Caki2 (cell line): Measurements from ENCODE around the gene CTCFL. TPM values are rescaled to one million over a fixed set of nuclear protein-coding genes. Genes with fewer than 3 reads are reported as not detected.
"Not testable (repeated sequence)": the region's sequence is repeated elsewhere in the genome, so short reads cannot be mapped to it uniquely, and the experiment has no call there.

Source experiments
- DNase-seq: peaks from one replicate; pipeline ENCODE4 v3.0.0-alpha.2; 2015; ENCODE audit warnings: low read depth
- in situ Hi-C: cut with HindIII; loops from 2 replicates; pipeline ENCODE4 v1.10.0; 2016; ENCODE audit warnings: low sequenced_read_pairs, low pct_unique_long_range_greater_than_20kb, mixed read lengths
- total RNA-seq: library from RNA; depleted of rRNA; stranded (reverse); fragments of >200 nt; shearing (Covaris generic); gene quantifications from 2 replicates; pipeline ENCODE4 v1.2.3, GENCODE V29; 2014; ENCODE audit warnings: low replicate concordance

Gene CTCFL
- total RNA-seq, 1 experiment from 2014 or later: not detected

GRCh38 chr20:57498425-57499400 is 26.2 kb downstream of the CTCFL start:
- DNase-seq: no peak
- in situ Hi-C loops: no loop called here

GRCh38 chr20:57496592-57496991 is 28.3 kb downstream of the CTCFL start:
- in situ Hi-C loops: no loop called here

GRCh38 chr20:57495978-57496377 is 29.0 kb downstream of the CTCFL start:
- in situ Hi-C loops: no loop called here
- no peak for DNase-seq

More at GRCh38 chr20:57496592-57496991, 28.3 kb downstream of the CTCFL start:
- DNase-seq: no peak

GRCh38 chr20:57493091-57493615 is 31.8 kb downstream of the CTCFL start:
- in situ Hi-C loops: no loop called here
- no peak for DNase-seq

- no peak for DNase-seq
- in situ Hi-C loops: no loop called here
These were observed 33.6 kb downstream of the CTCFL start for GRCh38 chr20:57491373-57491772.

- in situ Hi-C loops, DNase-seq: not testable (repeated sequence)
These were observed 36.7 kb downstream of the CTCFL start for GRCh38 chr20:57488277-57488676.

GRCh38 chr20:57485770-57486169 is 39.2 kb downstream of the CTCFL start:
- DNase-seq: no peak
- in situ Hi-C loops: no loop called here

GRCh38 chr20:57484772-57485171 is 40.2 kb downstream of the CTCFL start:
- in situ Hi-C loops: no loop called here

GRCh38 chr20:57483287-57484050 is 41.5 kb downstream of the CTCFL start:
- DNase-seq: no peak
- in situ Hi-C loops: no loop called here

More at GRCh38 chr20:57484772-57485171, 40.2 kb downstream of the CTCFL start:
- no peak for DNase-seq

GRCh38 chr20:57482796-57483195 is 42.1 kb downstream of the CTCFL start:
- in situ Hi-C loops: no loop called here

GRCh38 chr20:57482148-57482547 is 42.8 kb downstream of the CTCFL start:
- in situ Hi-C loops: no loop called here
- DNase-seq: no peak

More at GRCh38 chr20:57482796-57483195, 42.1 kb downstream of the CTCFL start:
- DNase-seq: no peak

GRCh38 chr20:57481281-57481711 is 43.6 kb downstream of the CTCFL start:
- in situ Hi-C loops: no loop called here
- DNase-seq: no peak

- DNase-seq: no peak
- in situ Hi-C loops: no loop called here
These were observed 44.3 kb downstream of the CTCFL start for GRCh38 chr20:57480444-57481160.

- in situ Hi-C loops: no loop called here
- DNase-seq: no peak
These were observed 45.7 kb downstream of the CTCFL start for GRCh38 chr20:57479196-57479595.

GRCh38 chr20:57478176-57478575 is 46.8 kb downstream of the CTCFL start:
- DNase-seq: no peak
- in situ Hi-C loops: no loop called here

GRCh38 chr20:57476641-57477461 is 48.1 kb downstream of the CTCFL start:
- in situ Hi-C loops: no loop called here

GRCh38 chr20:57476084-57476526 is 48.8 kb downstream of the CTCFL start:
- in situ Hi-C loops: no loop called here
- no peak for DNase-seq

More at GRCh38 chr20:57476641-57477461, 48.1 kb downstream of the CTCFL start:
- no peak for DNase-seq
